ENCODE results near the gene VOPP1. TPM values are rescaled to one million over a fixed set of nuclear protein-coding genes. Genes with fewer than 3 reads are reported as not detected.

The VOPP1 gene
- total and polyA plus RNA-seq, 2 donors (not counting 3 experiments of a cell fraction or from before 2014, with no cell fraction given) = 85.6 to 154 TPM

DNA sequence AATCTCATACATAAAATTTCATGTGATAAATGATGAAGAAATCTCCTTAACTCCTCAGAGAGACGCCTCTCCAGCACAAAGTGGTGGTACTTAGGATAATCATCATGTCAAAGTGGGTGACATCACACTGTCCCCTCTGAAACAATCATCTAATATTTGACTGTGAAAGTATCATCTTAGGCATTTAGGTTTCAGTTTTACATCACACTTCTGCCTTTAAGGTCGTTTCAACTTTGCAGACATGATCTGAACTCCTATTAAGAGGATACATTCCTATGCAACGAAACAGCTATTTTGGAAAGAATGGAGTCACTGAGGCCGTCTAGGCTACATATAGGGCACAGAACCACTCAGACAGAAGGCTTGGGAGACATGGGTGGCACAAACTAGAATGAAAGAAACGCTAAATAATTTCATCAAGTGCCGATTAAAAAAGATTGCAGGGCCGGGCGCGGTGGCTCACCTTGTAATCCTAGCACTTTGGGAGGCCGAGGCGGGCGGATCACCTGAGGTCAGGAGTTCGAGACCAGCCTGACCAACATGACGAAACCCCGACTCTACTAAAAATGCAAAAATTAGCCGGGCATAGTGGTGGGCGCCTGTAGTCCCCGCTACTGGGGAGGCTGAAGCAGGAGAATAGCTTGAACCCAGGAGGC is 2.0 kb downstream of the VOPP1 start:
- Histone ChIP-seq H3K4me2 (ENCODE audit: insufficient read depth, low read length) (peak overlapping the region; percentile 95), H3K4me1 (ENCODE audit: control insufficient read depth, extremely low read depth, insufficient read depth, low read length) (peaks cover 63% of the 10 kb centered on the region), H3K4me3 (replicated peaks in 1 of 3; ENCODE audit: insufficient read depth in 1 of 3, low read depth in 1 of 3, low read length in 3 of 3) (peak overlapping the region in 2 of 3 experiments; percentile 25 to 99), H2AFZ (ENCODE audit: low read depth, low read length) (no peak overlapping the region), H3K27ac (ENCODE audit: insufficient read depth, low read depth, low read length) (peak overlapping the region; percentile 97), H3K79me2 (ENCODE audit: control insufficient read depth, insufficient read depth, low read length) (peaks cover 61% of the 10 kb centered on the region), H3K36me3 (ENCODE audit: control insufficient read depth in 2 of 2, extremely low read depth in 1 of 2, insufficient read depth in 2 of 2, low read length in 2 of 2) (peaks cover 0 to 3% of the 10 kb centered on the region in 2 experiments), H3K27me3 (ENCODE audit: control insufficient read depth in 2 of 2, insufficient read depth in 2 of 2, low read length in 2 of 2) (no peaks in the 10 kb centered on the region), H3K9me3 (replicated peaks; ENCODE audit: control insufficient read depth, insufficient read depth, low read length) (no peaks in the 10 kb centered on the region), H3K9ac (replicated peaks; ENCODE audit: extremely low read depth, insufficient read depth, low read length) (peak overlapping the region; percentile 98), H4K20me1 (replicated peaks; ENCODE audit: control insufficient read depth, extremely low read depth, insufficient read depth, low read length) (peaks cover 9% of the 10 kb centered on the region), H3K9me1 (replicated peaks; ENCODE audit: control insufficient read depth, extremely low read depth, insufficient read depth, low read length) (no peaks in the 10 kb centered on the region)
- DNase-seq (ENCODE audit: low read depth, low spot score) (peak; percentile 26), FAIRE-seq (no peak)
- ChIA-PET CTCF (interaction anchor here (0.9 to 2.1 kb wide), 5 partner anchors 11 to 394 kb away, joined by 3 to 10 read pairs (median 4); no protein-coding TSS in a partner anchor), POLR2A (no interaction called here)
- intact Hi-C loops (cut with micrococcal nuclease) (loop anchor here (5.0 to 10.0 kb wide), 3 partner anchors 203 to 534 kb away; partner anchors contain the start of genes CHCHD2, LANCL2 and NIPSNAP2), dilution Hi-C loops (cut with MboI; ENCODE audit: extremely low pct_ligation_motif_present, low sequenced_read_pairs) (no loop called here)
- TSS peak; percentile 35 for BruUV-seq (replicated peaks)
- TF ChIP-seq JUN (IDR thresholded peaks at IDR 0.05; ENCODE audit: borderline replicate concordance, insufficient read depth, insufficient read length, low read depth) (peak; percentile 15), MAX (IDR thresholded peaks at IDR 0.05; ENCODE audit: insufficient read depth, insufficient read length) (no peak)

DNA sequence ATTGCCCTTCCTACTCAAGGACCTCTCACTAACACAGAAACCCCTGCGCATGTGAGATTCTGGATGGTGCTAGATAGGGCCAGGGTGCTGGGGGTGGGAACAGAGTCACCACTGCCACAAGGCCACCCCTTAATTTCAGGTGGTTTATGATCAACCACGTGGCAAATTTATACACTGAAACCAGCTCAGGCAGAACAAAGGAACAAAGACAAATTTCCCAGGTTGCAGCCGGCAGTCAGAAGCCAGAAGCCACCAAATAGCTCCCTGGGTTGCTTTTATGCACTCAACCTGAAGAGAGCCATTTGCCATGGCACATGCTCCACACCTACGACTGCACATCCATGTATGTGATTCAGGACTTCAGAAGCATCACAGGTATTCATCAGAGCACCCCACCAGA is 2.5 kb downstream of the VOPP1 start:
- Histone ChIP-seq H3K9me3 (replicated peaks; ENCODE audit: control insufficient read depth, insufficient read depth, low read length) (no peaks in the 10 kb centered on the region), H3K27ac (ENCODE audit: insufficient read depth, low read depth, low read length) (peak overlapping the region; percentile 97), H3K4me1 (ENCODE audit: control insufficient read depth, extremely low read depth, insufficient read depth, low read length) (peaks cover 63% of the 10 kb centered on the region), H3K36me3 (ENCODE audit: control insufficient read depth in 2 of 2, extremely low read depth in 1 of 2, insufficient read depth in 2 of 2, low read length in 2 of 2) (peaks cover 0 to 3% of the 10 kb centered on the region in 2 experiments), H2AFZ (ENCODE audit: low read depth, low read length) (no peak overlapping the region), H3K9me1 (replicated peaks; ENCODE audit: control insufficient read depth, extremely low read depth, insufficient read depth, low read length) (no peaks in the 10 kb centered on the region), H3K9ac (replicated peaks; ENCODE audit: extremely low read depth, insufficient read depth, low read length) (peak overlapping the region; percentile 29), H3K79me2 (ENCODE audit: control insufficient read depth, insufficient read depth, low read length) (peaks cover 67% of the 10 kb centered on the region), H3K4me2 (ENCODE audit: insufficient read depth, low read length) (peak overlapping the region; percentile 95), H3K27me3 (ENCODE audit: control insufficient read depth in 2 of 2, insufficient read depth in 2 of 2, low read length in 2 of 2) (no peaks in the 10 kb centered on the region), H4K20me1 (replicated peaks; ENCODE audit: control insufficient read depth, extremely low read depth, insufficient read depth, low read length) (peaks cover 14% of the 10 kb centered on the region), H3K4me3 (replicated peaks in 1 of 3; ENCODE audit: insufficient read depth in 1 of 3, low read depth in 1 of 3, low read length in 3 of 3) (no peak overlapping the region)
- TF ChIP-seq FOS (IDR thresholded peaks at IDR 0.05; ENCODE audit: borderline replicate concordance, insufficient read depth, low read length) (no peak), EZH2 (IDR thresholded peaks at IDR 0.05; ENCODE audit: borderline replicate concordance, low read depth, low read length, severe bottlenecking) (no peak), GATA2 (IDR thresholded peaks at IDR 0.05; ENCODE audit: insufficient read depth, insufficient read length, low read depth, low read length) (no peak), POLR2A (IDR thresholded peaks at IDR 0.05; ENCODE audit: low read depth, low read length) (no peak), MYC (IDR thresholded peaks at IDR 0.05; ENCODE audit: low read depth, low read length) (no peak), MAX (IDR thresholded peaks at IDR 0.05; ENCODE audit: insufficient read depth, insufficient read length) (no peak), JUN (IDR thresholded peaks at IDR 0.05; ENCODE audit: borderline replicate concordance, insufficient read depth, insufficient read length, low read depth) (no peak), POLR2AphosphoS5 (IDR thresholded peaks at IDR 0.05; ENCODE audit: insufficient read depth, low read depth, low read length) (no peak), CTCF (IDR thresholded peaks at IDR 0.05; ENCODE audit: extremely low read depth in 1 of 2, insufficient read depth in 1 of 2, low read depth in 1 of 2, low read length in 2 of 2) (no peak)
- no peak for DNase-seq (ENCODE audit: low read depth, low spot score)
- no peak for FAIRE-seq
- POLR2A ChIA-PET = no interaction called here
- CTCF ChIA-PET = interaction anchor here (2.1 kb wide), 1 partner anchor 17 kb away, joined by 10 read pairs; no protein-coding TSS in a partner anchor
- intact Hi-C loops (cut with micrococcal nuclease) (loop anchor here (5.0 to 10.0 kb wide), 3 partner anchors 202 to 535 kb away; partner anchors contain the start of genes CHCHD2, LANCL2 and NIPSNAP2), dilution Hi-C loops (cut with MboI; ENCODE audit: extremely low pct_ligation_motif_present, low sequenced_read_pairs) (no loop called here)
- no TSS peak for BruUV-seq (replicated peaks)
